Measurements from ENCODE around the gene ZNF385C. TPM values are rescaled to one million over a fixed set of nuclear protein-coding genes. Genes with fewer than 3 reads are reported as not detected.

The ZNF385C gene
- total RNA-seq, 1 experiment from 2014 or later, result 3.7 TPM

DNA sequence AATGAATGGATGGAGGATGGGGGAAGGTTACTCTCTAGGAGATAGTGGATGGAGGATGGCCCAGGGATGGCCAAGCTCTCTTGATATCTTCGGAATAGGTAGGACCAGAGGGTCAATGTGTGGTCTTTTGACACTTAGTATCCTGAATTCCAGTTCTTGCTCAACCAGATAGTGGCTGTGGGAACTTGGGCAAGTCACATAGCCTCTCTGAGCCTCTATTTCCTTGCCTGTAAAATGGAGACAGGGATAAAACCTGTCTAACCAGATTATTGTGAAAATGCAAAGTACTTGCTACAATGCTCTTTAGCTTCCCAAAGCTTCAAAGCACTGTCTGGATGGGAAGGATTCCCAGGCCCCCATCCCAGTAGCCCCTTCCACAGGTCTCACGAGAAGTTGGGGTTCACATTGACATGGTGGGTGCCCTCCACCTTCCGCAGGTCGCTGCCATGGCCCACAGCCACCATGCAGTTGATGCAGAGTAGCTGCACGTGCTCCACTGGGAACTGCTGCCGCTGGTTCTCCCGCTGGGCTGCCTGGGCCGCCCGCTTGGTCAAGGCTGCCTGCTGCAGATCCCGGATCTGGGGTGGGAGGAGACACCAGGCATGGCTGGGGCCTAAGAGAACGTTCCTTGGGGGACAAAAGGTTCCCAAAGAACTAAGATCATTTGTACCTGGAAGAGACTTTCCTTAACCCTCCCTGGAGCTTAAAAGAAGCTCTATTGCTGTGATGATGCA, 5.1 kb upstream of the ZNF385C start (continued):
- TF ChIP-seq KAT7 (CRISPR knock-in tag; IDR thresholded peaks at IDR 0.05; ENCODE audit: borderline replicate concordance) (no peak), FOXK1 (CRISPR knock-in tag; IDR thresholded peaks at IDR 0.05) (no peak)

GRCh38 chr17:42101513-42102292, 3.4 kb upstream of the ZNF385C start:
- ChIA-PET CTCF (interaction anchor here (0.5 to 6.7 kb wide), 47 partner anchors 8 to 328 kb away, joined by 3 to 138 read pairs (median 4); partner anchors contain the start of genes DHX58, DNAJC7, HSPB9 and JUP), POLR2A (interaction anchor here (0.5 kb wide), 1 partner anchor 71 kb away, joined by 3 read pairs; no protein-coding TSS in a partner anchor)
- TF ChIP-seq GABPB1 (CRISPR knock-in tag; IDR thresholded peaks at IDR 0.05) (0 out of 2 replicates have a peak, but pooled peaks have one; percentile 19), CTCF (IDR thresholded peaks at IDR 0.05) (peak; percentile 98), GRHL2 (CRISPR knock-in tag; IDR thresholded peaks at IDR 0.05; ENCODE audit: insufficient replicate concordance, severe bottlenecking) (no peak)
- H3K36me3 Mint-ChIP-seq, result no peaks in the 10 kb centered on the region
- no peaks in the 10 kb centered on the region for H3K9me3 Mint-ChIP-seq
- H3K4me1 Mint-ChIP-seq, result peaks cover 19% of the 10 kb centered on the region
- ATAC-seq (peak; percentile 84), DNase-seq (ENCODE audit: low spot score) (peak; percentile 97)
- H3K27me3 Mint-ChIP-seq (ENCODE audit: low read depth), result peaks cover 25% of the 10 kb centered on the region
- no peak overlapping the region for H3K27ac Mint-ChIP-seq
- no peak overlapping the region for H3K4me3 Mint-ChIP-seq

DNA sequence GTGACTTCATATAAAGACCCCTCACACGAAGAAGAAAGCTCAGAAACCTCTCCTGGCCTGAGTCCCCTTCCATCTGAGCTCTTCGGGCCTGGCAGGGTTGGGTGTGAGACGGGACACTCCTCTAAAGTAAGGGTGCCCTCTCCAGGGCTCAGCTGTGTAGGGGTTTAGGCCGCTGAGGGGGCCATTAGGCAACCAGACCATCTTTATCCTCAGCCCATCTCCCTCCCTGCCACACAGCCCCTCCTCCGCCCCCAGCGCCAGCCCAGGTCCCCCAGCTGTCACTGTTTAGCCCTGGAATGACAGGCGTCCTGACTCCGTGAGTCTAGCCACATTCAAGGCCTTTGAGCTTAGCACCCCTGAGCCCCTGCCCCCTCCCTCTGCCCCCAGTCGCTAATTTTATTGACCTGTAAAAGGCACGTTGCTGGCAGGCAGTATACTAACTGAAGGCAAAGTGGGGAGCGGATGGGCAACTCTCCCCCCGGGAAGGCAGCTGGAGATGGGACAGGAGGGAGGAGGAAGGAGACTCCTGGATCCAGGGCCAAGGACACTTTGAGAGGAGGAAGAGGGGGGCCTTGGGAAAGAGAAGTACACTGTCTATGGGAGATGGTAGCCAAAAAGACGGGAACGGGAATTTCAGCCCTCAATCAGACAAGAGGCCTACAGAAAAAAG, 592 bp upstream of the ZNF385C start:
- CTCF ChIA-PET, result interaction anchor here (0.7 to 6.7 kb wide), 14 partner anchors 10 to 419 kb away, joined by 3 to 138 read pairs (median 5); partner anchors contain the start of genes DNAJC7, KAT2A and NKIRAS2
- TF ChIP-seq E2F5 (CRISPR knock-in tag; IDR thresholded peaks at IDR 0.05) (no peak), NFATC4 (CRISPR knock-in tag; IDR thresholded peaks at IDR 0.05) (no peak), ELF4 (CRISPR knock-in tag; IDR thresholded peaks at IDR 0.05; ENCODE audit: low read depth) (no peak), ZNF281 (CRISPR knock-in tag; IDR thresholded peaks at IDR 0.05) (no peak)
- peaks cover 23% of the 10 kb centered on the region for H3K4me1 Mint-ChIP-seq
- no peak overlapping the region for H3K27ac Mint-ChIP-seq
- ATAC-seq, result peak; percentile 14
- POLR2A ChIA-PET, result interaction anchor here (0.8 to 1.6 kb wide), 2 partner anchors 70 to 82 kb away, joined by 3 to 4 read pairs; partner anchors contain the start of gene DNAJC7
- H3K4me3 Mint-ChIP-seq, result peak overlapping the region; percentile 45
- H3K9me3 Mint-ChIP-seq, result no peaks in the 10 kb centered on the region
- H3K27me3 Mint-ChIP-seq (ENCODE audit: low read depth), result peaks cover 33% of the 10 kb centered on the region
- no peaks in the 10 kb centered on the region for H3K36me3 Mint-ChIP-seq
- DNase-seq (ENCODE audit: low spot score), result no peak
